ENCODE results near the gene KDM6A. TPM values are rescaled to one million over a fixed set of nuclear protein-coding genes. Genes with fewer than 3 reads are reported as not detected.
A peak's percentile ranks its signal among the peaks of the same experiment; 100 is the strongest.

Gene KDM6A
- total and polyA plus RNA-seq, 9 of the 15 experiments (the other 6 are each of a cell fraction or from before 2014, with no cell fraction given), result 8.4 to 34.3 (median 22.9) TPM

- TF ChIP-seq SMAD4 (CRISPR knock-in tag; conservative IDR thresholded peaks at IDR 0.05), result peak; percentile 59
- TF ChIP-seq NFE2 (IDR thresholded peaks at IDR 0.05; ENCODE audit: low read depth), result peak; percentile 61
- TF ChIP-seq SNIP1 (IDR thresholded peaks at IDR 0.05; ENCODE audit: low read depth), result no peak
- TF ChIP-seq HDAC3 (IDR thresholded peaks at IDR 0.05; ENCODE audit: borderline replicate concordance, partially characterized antibody), result peak; percentile 72
- peak; percentile 87 for TF ChIP-seq DPF2 (IDR thresholded peaks at IDR 0.05)
- 0 out of 2 replicates have a peak, but pooled peaks have one; percentile 33 for TF ChIP-seq MBD2 (IDR thresholded peaks at IDR 0.05; ENCODE audit: borderline replicate concordance, low read depth)
- no peak for TF ChIP-seq HOXB6 (CRISPR knock-in tag; IDR thresholded peaks at IDR 0.05; ENCODE audit: borderline replicate concordance)
- peak; percentile 50 for TF ChIP-seq HMGN3 (IDR thresholded peaks at IDR 0.05; ENCODE audit: borderline replicate concordance, extremely low read depth, insufficient read length, low read depth, low read length)
- TF ChIP-seq HDAC2 (IDR thresholded peaks at IDR 0.05), result peak; percentile 88
- peak; percentile 57 for TF ChIP-seq ADNP (tag; IDR thresholded peaks at IDR 0.05)
- peak; percentile 40; the same call in 1 of the 2 replicates for TF ChIP-seq EP400 (IDR thresholded peaks at IDR 0.05)
- TF ChIP-seq CXXC5 (CRISPR knock-in tag; IDR thresholded peaks at IDR 0.05), result peak; percentile 83
- TF ChIP-seq, protein P1, sequence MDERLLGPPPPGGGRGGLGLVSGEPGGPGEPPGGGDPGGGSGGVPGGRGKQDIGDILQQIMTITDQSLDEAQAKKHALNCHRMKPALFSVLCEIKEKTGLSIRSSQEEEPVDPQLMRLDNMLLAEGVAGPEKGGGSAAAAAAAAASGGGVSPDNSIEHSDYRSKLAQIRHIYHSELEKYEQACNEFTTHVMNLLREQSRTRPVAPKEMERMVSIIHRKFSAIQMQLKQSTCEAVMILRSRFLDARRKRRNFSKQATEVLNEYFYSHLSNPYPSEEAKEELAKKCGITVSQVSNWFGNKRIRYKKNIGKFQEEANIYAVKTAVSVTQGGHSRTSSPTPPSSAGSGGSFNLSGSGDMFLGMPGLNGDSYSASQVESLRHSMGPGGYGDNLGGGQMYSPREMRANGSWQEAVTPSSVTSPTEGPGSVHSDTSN (CRISPR knock-in tag; IDR thresholded peaks at IDR 0.05; ENCODE audit: low read depth), result no peak
- TF ChIP-seq, protein P1 (tag; conservative IDR thresholded peaks at IDR 0.05; ENCODE audit: low read depth), result peak; percentile 44; the same call in 1 of the 2 replicates
- TF ChIP-seq RB1 (IDR thresholded peaks at IDR 0.05; ENCODE audit: low read depth), result no peak
- TF ChIP-seq TBL1XR1 (IDR thresholded peaks at IDR 0.05; ENCODE audit: low read length in 2 of 2), result peak in 1 of 2 experiments; percentile 68; a peak in 1 of 4 replicates
- peak; percentile 88 for TF ChIP-seq CTBP1 (IDR thresholded peaks at IDR 0.05; ENCODE audit: borderline replicate concordance)
- no peak for TF ChIP-seq SRF (CRISPR knock-in tag; IDR thresholded peaks at IDR 0.05)
- TF ChIP-seq STAT5A (IDR thresholded peaks at IDR 0.05; ENCODE audit: borderline replicate concordance, low read length), result peak; percentile 75
- TF ChIP-seq, protein P2, sequence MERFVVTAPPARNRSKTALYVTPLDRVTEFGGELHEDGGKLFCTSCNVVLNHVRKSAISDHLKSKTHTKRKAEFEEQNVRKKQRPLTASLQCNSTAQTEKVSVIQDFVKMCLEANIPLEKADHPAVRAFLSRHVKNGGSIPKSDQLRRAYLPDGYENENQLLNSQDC (CRISPR knock-in tag; IDR thresholded peaks at IDR 0.05), result no peak
- peak; percentile 40; the same call in 1 of the 2 replicates for TF ChIP-seq BACH1 (tag; IDR thresholded peaks at IDR 0.05)
- peak; percentile 84 for TF ChIP-seq MEIS2 (IDR thresholded peaks at IDR 0.05; ENCODE audit: partially characterized antibody)
- TF ChIP-seq RNF2 (IDR thresholded peaks at IDR 0.05), result 0 out of 2 replicates have a peak, but pooled peaks have one; percentile 29
- TF ChIP-seq DACH1 (IDR thresholded peaks at IDR 0.05; ENCODE audit: partially characterized antibody), result peak; percentile 91
- TF ChIP-seq ESRRA (IDR thresholded peaks at IDR 0.05; ENCODE audit: borderline replicate concordance, low read depth), result peak; percentile 91; the same call in 1 of the 2 replicates
- peak; percentile 68; the same call in 1 of the 2 replicates for TF ChIP-seq SMARCC2 (IDR thresholded peaks at IDR 0.05; ENCODE audit: low read depth)
- peak; percentile 90 for TF ChIP-seq CBFA2T3 (IDR thresholded peaks at IDR 0.05)
- peak; percentile 18; the same call in 1 of the 2 replicates for TF ChIP-seq TCF7L2 (IDR thresholded peaks at IDR 0.05; ENCODE audit: low read depth, low read length)
Observed at GRCh38 chrX:44915361-44915868, 42.4 kb downstream of the KDM6A start (continued).
